ENCODE data around the gene HADHB.

The HADHB gene

GRCh38 chr2:26269571-26270158 is 24.9 kb downstream of the HADHB start:
- Histone ChIP-seq H3K36me3 (peaks cover 32% of the 10 kb centered on the region), H3K4me3 (ENCODE audit: low read depth in 1 of 2, low read length in 1 of 2) (no peak overlapping the region), H3K9me3 (no peaks in the 10 kb centered on the region), H3K27ac (peak overlapping the region; percentile 62), H3K27me3 (no peaks in the 10 kb centered on the region), H3K4me1 (ENCODE audit: control insufficient read depth in 1 of 2, insufficient read depth in 1 of 2, low read depth in 1 of 2, low read length in 1 of 2) (peaks cover 18 to 21% of the 10 kb centered on the region in 2 experiments)
- TF ChIP-seq CTCF (IDR thresholded peaks at IDR 0.05) = no peak

- peak overlapping the region; percentile 62 for H3K27ac ChIP-seq
- no peaks in the 10 kb centered on the region for H3K9me3 ChIP-seq
- H3K27me3 ChIP-seq = no peaks in the 10 kb centered on the region
- H3K4me1 ChIP-seq (ENCODE audit: control insufficient read depth in 1 of 2, insufficient read depth in 1 of 2, low read depth in 1 of 2, low read length in 1 of 2) = peaks cover 18 to 21% of the 10 kb centered on the region in 2 experiments
- peaks cover 30% of the 10 kb centered on the region for H3K36me3 ChIP-seq
- H3K4me3 ChIP-seq (ENCODE audit: low read depth in 1 of 2, low read length in 1 of 2) = no peak overlapping the region
- no peak for TF ChIP-seq CTCF (IDR thresholded peaks at IDR 0.05)
Observed at GRCh38 chr2:26270373-26270772, 25.6 kb downstream of the HADHB start.

- peaks cover 54% of the 10 kb centered on the region for H3K36me3 ChIP-seq
- H3K4me3 ChIP-seq (ENCODE audit: low read depth in 1 of 2, low read length in 1 of 2) = no peak overlapping the region
- TF ChIP-seq CTCF (IDR thresholded peaks at IDR 0.05) = no peak
- H3K9me3 ChIP-seq = no peaks in the 10 kb centered on the region
- no peaks in the 10 kb centered on the region for H3K27me3 ChIP-seq
- H3K27ac ChIP-seq = peak overlapping the region; percentile 28
- peaks cover 17 to 18% of the 10 kb centered on the region in 2 experiments for H3K4me1 ChIP-seq (ENCODE audit: control insufficient read depth in 1 of 2, insufficient read depth in 1 of 2, low read depth in 1 of 2, low read length in 1 of 2)
Observed at GRCh38 chr2:26273501-26273900, 28.8 kb downstream of the HADHB start.

- H3K27me3 ChIP-seq = no peaks in the 10 kb centered on the region
- H3K27ac ChIP-seq = no peak overlapping the region
- H3K36me3 ChIP-seq = peaks cover 60% of the 10 kb centered on the region
- H3K9me3 ChIP-seq = no peaks in the 10 kb centered on the region
- TF ChIP-seq CTCF (IDR thresholded peaks at IDR 0.05) = no peak
- H3K4me3 ChIP-seq (ENCODE audit: low read depth in 1 of 2, low read length in 1 of 2) = no peak overlapping the region
- H3K4me1 ChIP-seq (ENCODE audit: control insufficient read depth in 1 of 2, insufficient read depth in 1 of 2, low read depth in 1 of 2, low read length in 1 of 2) = peaks cover 11% of the 10 kb centered on the region in 2 experiments
Observed at GRCh38 chr2:26274058-26274613, 29.4 kb downstream of the HADHB start.

- no peak overlapping the region for H3K27ac ChIP-seq
- peaks cover 76% of the 10 kb centered on the region for H3K36me3 ChIP-seq
- H3K9me3 ChIP-seq = no peaks in the 10 kb centered on the region
- peaks cover 8 to 10% of the 10 kb centered on the region in 2 experiments for H3K4me1 ChIP-seq (ENCODE audit: control insufficient read depth in 1 of 2, insufficient read depth in 1 of 2, low read depth in 1 of 2, low read length in 1 of 2)
- H3K4me3 ChIP-seq (ENCODE audit: low read depth in 1 of 2, low read length in 1 of 2) = no peak overlapping the region
- no peaks in the 10 kb centered on the region for H3K27me3 ChIP-seq
- no peak for TF ChIP-seq CTCF (IDR thresholded peaks at IDR 0.05)
Observed at GRCh38 chr2:26276484-26277227, 31.9 kb downstream of the HADHB start.

All from neutrophil (primary cell).